NT2/D1 (cell line): ENCODE results near the gene QRICH2.
"Not testable (repeated sequence)": the region's sequence is repeated elsewhere in the genome, so short reads cannot be mapped to it uniquely, and the experiment has no call there.

Experiments
- DNase-seq: peaks from one replicate; pipeline ENCODE4 v3.0.0-alpha.2; 2011; ENCODE audit warnings: low read depth, low spot score
- H3K27me3 ChIP-seq: 2 replicates; pipeline ENCODE4 v1.6.0; 2011; ENCODE audit warnings: mild to moderate bottlenecking; ENCODE audit not compliant: insufficient read length, insufficient read depth
- H3K36me3 ChIP-seq: 2 replicates; pipeline ENCODE4 v1.6.1; 2011; ENCODE audit warnings: mild to moderate bottlenecking, low read length, mixed read lengths; ENCODE audit not compliant: insufficient read depth, insufficient read length
- H3K4me1 ChIP-seq: 2 replicates; pipeline ENCODE4 v1.5.1; 2011; ENCODE audit not compliant: insufficient read depth, insufficient read length
- H3K4me3 ChIP-seq: 2 replicates; pipeline ENCODE4 v1.5.1; 2011; ENCODE audit warnings: low read depth; ENCODE audit not compliant: insufficient read length
- H3K9ac ChIP-seq: 2 replicates; pipeline ENCODE4 v1.6.0; 2011; ENCODE audit warnings: low read depth; ENCODE audit not compliant: insufficient read length
- H3K9me3 ChIP-seq: 2 replicates; pipeline ENCODE4 v1.5.1; 2011; ENCODE audit warnings: mild to moderate bottlenecking, low read length; ENCODE audit not compliant: insufficient read depth
- SUZ12 ChIP-seq: IDR thresholded peaks from 2 replicates; pipeline ENCODE4 v1.6.1; 2011; ENCODE audit not compliant: insufficient read length, insufficient read depth; ENCODE audit errors: extremely low read depth
- YY1 ChIP-seq: IDR thresholded peaks from 2 replicates; pipeline ENCODE4 v1.6.1; 2011; ENCODE audit not compliant: insufficient read length, insufficient read depth
- ZNF274 ChIP-seq: IDR thresholded peaks from 2 replicates; pipeline ENCODE4 v1.6.1; 2011; ENCODE audit warnings: mild to moderate bottlenecking, low read depth, low read length

The QRICH2 gene

DNA sequence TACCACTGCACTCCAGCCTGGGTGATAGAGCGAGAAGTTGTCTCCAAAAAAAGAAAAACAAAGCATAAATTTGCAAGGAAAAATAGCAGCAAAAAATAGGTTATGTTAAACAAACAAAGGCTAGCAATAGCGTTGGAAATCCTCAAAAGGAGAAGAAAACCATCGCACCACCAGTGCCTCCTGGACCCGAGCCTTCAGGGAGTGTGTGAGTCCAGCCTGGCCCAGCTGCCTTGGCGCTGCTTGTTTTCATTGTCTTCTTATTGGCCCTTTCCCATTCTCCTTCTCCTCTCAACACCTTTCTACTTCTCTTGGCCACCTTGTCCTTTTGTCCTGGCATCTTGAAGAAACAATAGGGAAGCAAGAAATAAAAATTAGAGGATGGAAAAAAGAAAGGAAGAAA lies 47.4 kb downstream of the QRICH2 start:
- Histone ChIP-seq H3K36me3 (no peaks in the 10 kb centered on the region), H3K27me3 (no peaks in the 10 kb centered on the region), H3K4me1 (peaks cover 4% of the 10 kb centered on the region), H3K4me3 (no peak overlapping the region), H3K9ac (no peak overlapping the region), H3K9me3 (no peaks in the 10 kb centered on the region)
- DNase-seq, result no peak
- no peak for TF ChIP-seq SUZ12
- no peak for TF ChIP-seq YY1
- TF ChIP-seq ZNF274, result no peak

GRCh38 chr17:76260220-76260619 lies 47.9 kb downstream of the QRICH2 start:
- no peaks in the 10 kb centered on the region for H3K9me3 ChIP-seq
- H3K4me3 ChIP-seq, result no peak overlapping the region
- H3K36me3 ChIP-seq, result no peaks in the 10 kb centered on the region
- H3K4me1 ChIP-seq, result peaks cover 4% of the 10 kb centered on the region
- DNase-seq, result no peak
- TF ChIP-seq ZNF274 (no peak), YY1 (no peak), SUZ12 (no peak)
- no peaks in the 10 kb centered on the region for H3K27me3 ChIP-seq
- H3K9ac ChIP-seq, result no peak overlapping the region

- H3K4me3 ChIP-seq, H3K9ac ChIP-seq, DNase-seq, H3K27me3 ChIP-seq, H3K4me1 ChIP-seq, H3K9me3 ChIP-seq, H3K36me3 ChIP-seq: not testable (repeated sequence)
Measured at GRCh38 chr17:76256430-76257050, 51.5 kb downstream of the QRICH2 start.

DNA sequence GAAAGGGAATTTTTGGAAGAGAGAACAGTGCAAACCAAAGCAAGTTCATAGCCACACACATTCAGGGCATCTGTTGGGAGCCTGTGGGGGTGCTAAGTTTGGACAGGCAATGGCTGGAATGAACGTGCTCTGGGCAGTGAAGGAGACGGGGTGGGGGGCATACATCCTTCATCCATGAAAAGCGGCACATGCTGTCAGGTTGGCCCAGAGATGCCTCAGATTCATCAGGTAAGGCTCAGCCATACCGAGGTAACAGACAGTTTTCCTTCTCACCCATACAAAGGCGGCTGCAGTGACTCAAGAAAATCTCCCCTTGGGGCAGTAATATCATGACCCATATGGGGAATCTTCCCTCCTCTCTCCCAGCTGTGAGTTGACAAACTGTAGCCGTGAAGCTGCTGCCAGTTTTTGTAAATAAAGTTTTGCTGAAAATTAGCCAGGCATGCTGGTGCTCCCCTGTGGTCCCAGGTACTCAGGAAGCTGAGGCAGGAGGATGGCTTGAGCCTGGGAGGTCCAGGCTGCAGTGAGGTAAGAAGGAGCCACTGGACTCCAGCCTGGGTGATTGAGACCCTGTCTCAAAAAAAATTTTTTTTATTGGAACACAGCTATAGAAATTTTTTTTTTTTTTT lies 52.2 kb downstream of the QRICH2 start:
- H3K9ac ChIP-seq, result no peak overlapping the region
- no peaks in the 10 kb centered on the region for H3K27me3 ChIP-seq
- H3K9me3 ChIP-seq, result no peaks in the 10 kb centered on the region
- H3K36me3 ChIP-seq, result no peaks in the 10 kb centered on the region
- H3K4me1 ChIP-seq, result peaks cover 4% of the 10 kb centered on the region
- DNase-seq, result no peak
- no peak for TF ChIP-seq YY1
- no peak for TF ChIP-seq ZNF274
- TF ChIP-seq SUZ12, result no peak
- H3K4me3 ChIP-seq, result no peak overlapping the region

GRCh38 chr17:76254275-76254674 lies 53.8 kb downstream of the QRICH2 start:
- no peak for DNase-seq
- Histone ChIP-seq H3K27me3 (no peaks in the 10 kb centered on the region), H3K9me3 (no peaks in the 10 kb centered on the region), H3K4me1 (peaks cover 4% of the 10 kb centered on the region), H3K4me3 (no peak overlapping the region), H3K9ac (no peak overlapping the region), H3K36me3 (no peaks in the 10 kb centered on the region)
- TF ChIP-seq YY1 (no peak), ZNF274 (no peak), SUZ12 (no peak)

GRCh38 chr17:76253841-76254240 lies 54.2 kb downstream of the QRICH2 start:
- DNase-seq, result no peak
- Histone ChIP-seq H3K27me3 (no peaks in the 10 kb centered on the region), H3K36me3 (no peaks in the 10 kb centered on the region), H3K4me1 (peaks cover 4% of the 10 kb centered on the region), H3K4me3 (no peak overlapping the region), H3K9ac (no peak overlapping the region), H3K9me3 (no peaks in the 10 kb centered on the region)
- no peak for TF ChIP-seq ZNF274
- TF ChIP-seq SUZ12, result no peak
- no peak for TF ChIP-seq YY1

DNA sequence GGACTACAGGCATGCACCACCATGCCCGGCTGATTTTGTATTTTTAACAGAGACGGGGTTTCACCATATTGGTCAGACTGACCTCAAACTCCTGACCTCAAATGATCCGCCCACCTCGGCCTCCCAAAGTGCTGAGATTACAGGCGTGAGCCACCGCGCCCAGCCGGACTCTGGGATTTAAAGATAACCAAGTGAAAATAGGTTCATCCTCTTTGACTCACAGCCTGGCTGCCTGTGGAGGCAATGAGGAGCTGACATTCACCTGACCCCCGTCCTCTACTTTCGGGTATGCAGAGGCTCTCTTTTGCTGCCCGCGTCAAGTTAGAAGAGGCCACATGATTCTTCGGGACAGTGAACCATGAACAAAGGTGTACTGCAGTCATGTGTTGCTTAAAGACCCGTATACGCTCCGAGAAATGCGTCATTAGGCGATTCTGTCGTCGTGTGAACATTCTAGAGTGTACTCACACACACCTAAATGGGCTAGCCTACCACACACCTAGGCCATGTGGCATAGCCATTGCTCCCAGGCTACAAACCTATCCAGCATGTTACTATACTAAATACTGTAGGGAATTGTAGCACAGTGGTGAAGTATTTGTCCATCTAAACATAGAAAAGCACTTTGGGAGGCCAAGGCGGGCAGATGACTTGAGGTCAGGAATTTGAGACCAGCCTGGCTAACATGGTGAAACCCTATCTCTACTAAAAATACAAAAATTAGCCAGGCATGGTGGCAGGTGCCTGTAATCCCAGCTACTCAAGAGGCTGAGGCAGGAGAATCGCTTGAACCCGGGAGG lies 54.9 kb downstream of the QRICH2 start:
- DNase-seq, H3K4me1 ChIP-seq, H3K9me3 ChIP-seq, H3K9ac ChIP-seq, H3K36me3 ChIP-seq, H3K4me3 ChIP-seq, H3K27me3 ChIP-seq: not testable (repeated sequence)
